Measurements from ENCODE around the gene TRIB2. TPM values are rescaled to one million over a fixed set of nuclear protein-coding genes. Genes with fewer than 3 reads are reported as not detected.
A peak's percentile ranks its signal among the peaks of the same experiment; 100 is the strongest.

TRIB2 gene
- total and polyA plus RNA-seq, 10 donors, result 45.5 to 216 (median 120) TPM

GRCh38 chr2:12774395-12774727, 57.6 kb downstream of the TRIB2 start:
- TF ChIP-seq, protein P1, sequence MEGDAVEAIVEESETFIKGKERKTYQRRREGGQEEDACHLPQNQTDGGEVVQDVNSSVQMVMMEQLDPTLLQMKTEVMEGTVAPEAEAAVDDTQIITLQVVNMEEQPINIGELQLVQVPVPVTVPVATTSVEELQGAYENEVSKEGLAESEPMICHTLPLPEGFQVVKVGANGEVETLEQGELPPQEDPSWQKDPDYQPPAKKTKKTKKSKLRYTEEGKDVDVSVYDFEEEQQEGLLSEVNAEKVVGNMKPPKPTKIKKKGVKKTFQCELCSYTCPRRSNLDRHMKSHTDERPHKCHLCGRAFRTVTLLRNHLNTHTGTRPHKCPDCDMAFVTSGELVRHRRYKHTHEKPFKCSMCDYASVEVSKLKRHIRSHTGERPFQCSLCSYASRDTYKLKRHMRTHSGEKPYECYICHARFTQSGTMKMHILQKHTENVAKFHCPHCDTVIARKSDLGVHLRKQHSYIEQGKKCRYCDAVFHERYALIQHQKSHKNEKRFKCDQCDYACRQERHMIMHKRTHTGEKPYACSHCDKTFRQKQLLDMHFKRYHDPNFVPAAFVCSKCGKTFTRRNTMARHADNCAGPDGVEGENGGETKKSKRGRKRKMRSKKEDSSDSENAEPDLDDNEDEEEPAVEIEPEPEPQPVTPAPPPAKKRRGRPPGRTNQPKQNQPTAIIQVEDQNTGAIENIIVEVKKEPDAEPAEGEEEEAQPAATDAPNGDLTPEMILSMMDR (IDR thresholded peaks at IDR 0.05 in 8 of 11, conservative IDR thresholded peaks at IDR 0.05 in 3 of 11), result no peak
- no peak for TF ChIP-seq POLR2A (IDR thresholded peaks at IDR 0.05)
- H3K4me1 ChIP-seq, result peaks cover 0 to 5% (median 0%) of the 10 kb centered on the region in 6 donors
- WGBS, 5 donors, result 61 to 100% (median 81%) methylated on average over 1 of the region's 1 CpG

DNA sequence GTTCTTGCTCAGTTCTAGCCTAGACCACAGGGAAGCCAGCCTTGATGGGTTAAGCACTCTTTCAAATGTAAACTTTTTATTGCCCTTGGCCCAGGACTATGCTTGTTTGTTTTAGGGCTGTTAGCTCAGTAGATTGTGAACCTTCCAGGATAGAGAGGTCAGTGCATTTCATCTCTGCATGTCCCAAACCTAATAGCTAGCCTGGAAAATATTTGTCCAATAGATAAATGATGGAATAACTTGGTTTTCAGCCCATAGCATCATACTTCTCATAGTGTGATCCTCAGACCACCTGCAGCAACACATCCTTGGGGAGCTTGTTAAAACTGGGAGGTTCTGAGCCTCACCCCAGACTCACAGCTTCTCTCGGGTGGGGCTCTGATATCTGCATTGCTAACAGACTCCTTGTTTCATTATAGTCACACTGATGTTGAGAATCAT, 59.8 kb downstream of the TRIB2 start:
- DNase-seq, result no peak
- H3K9me3 ChIP-seq, result peaks cover 0 to 9% (median 3%) of the 10 kb centered on the region in 8 donors
- TF ChIP-seq, protein P1 (IDR thresholded peaks at IDR 0.05 in 8 of 11, conservative IDR thresholded peaks at IDR 0.05 in 3 of 11), result no peak
- TF ChIP-seq POLR2A (IDR thresholded peaks at IDR 0.05) (no peak), POLR2AphosphoS5 (IDR thresholded peaks at IDR 0.05) (no peak)
- no peaks in the 10 kb centered on the region for H3K27me3 ChIP-seq (replicated peaks in 1 of 7)
- no peaks in the 10 kb centered on the region for H3K36me3 ChIP-seq
- H3K4me1 ChIP-seq, result no peaks in the 10 kb centered on the region
- WGBS, 5 donors, result 60 to 92% (median 81%) methylated on average over 1 of the region's 1 CpG
- H3K4me3 ChIP-seq, result no peak overlapping the region
- no peak overlapping the region for H3K27ac ChIP-seq
- intact Hi-C loops (cut with DNase I; ENCODE audit: low total_unique reads), result no loop called here

More at GRCh38 chr2:12774395-12774727, 57.6 kb downstream of the TRIB2 start:
- Histone ChIP-seq H3K27ac (peak overlapping the region in 1 of 8 donors; percentile 4), H3K4me3 (no peak overlapping the region), H3K27me3 (replicated peaks in 1 of 7) (peaks cover 0 to 6% (median 0%) of the 10 kb centered on the region in 7 donors), H3K9me3 (peaks cover 0 to 9% (median 3%) of the 10 kb centered on the region in 8 donors), H3K36me3 (no peaks in the 10 kb centered on the region)
- intact Hi-C loops (cut with DNase I; ENCODE audit: low total_unique reads), result no loop called here
- DNase-seq, result no peak

DNA sequence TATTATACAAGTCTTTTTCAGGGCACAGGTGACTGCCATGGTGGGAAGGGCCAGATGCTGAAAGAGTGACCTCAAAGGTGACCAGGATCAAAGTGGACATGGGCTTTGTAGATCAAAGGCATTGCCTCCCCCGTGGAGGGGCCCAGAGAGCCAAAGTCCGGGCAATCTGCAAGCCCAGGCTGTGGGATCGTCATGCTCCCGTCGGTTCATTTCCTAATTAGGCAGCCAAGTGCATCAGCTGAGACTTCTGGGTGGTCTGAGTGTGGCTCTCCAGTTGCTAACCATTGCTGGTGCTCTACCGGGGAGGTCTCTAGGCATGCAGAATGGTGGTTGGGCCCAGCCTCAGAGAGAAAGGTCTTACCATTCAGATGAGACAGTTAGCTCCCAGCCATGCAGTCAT, 61.6 kb downstream of the TRIB2 start:
- no peaks in the 10 kb centered on the region for H3K4me1 ChIP-seq
- no peak overlapping the region for H3K4me3 ChIP-seq
- DNase-seq, result no peak
- TF ChIP-seq POLR2AphosphoS5 (IDR thresholded peaks at IDR 0.05) (no peak), POLR2A (IDR thresholded peaks at IDR 0.05) (no peak)
- TF ChIP-seq, protein P1 (IDR thresholded peaks at IDR 0.05 in 8 of 11, conservative IDR thresholded peaks at IDR 0.05 in 3 of 11), result no peak
- 75 to 89% (median 77%) methylated on average over 3 to 6 of the region's 6 CpGs for WGBS, 5 donors
- no peaks in the 10 kb centered on the region for H3K27me3 ChIP-seq (replicated peaks in 1 of 7)
- H3K9me3 ChIP-seq, result peaks cover 0 to 9% (median 3%) of the 10 kb centered on the region in 8 donors
- intact Hi-C loops (cut with DNase I; ENCODE audit: low total_unique reads), result no loop called here
- H3K36me3 ChIP-seq, result no peaks in the 10 kb centered on the region
- no peak overlapping the region for H3K27ac ChIP-seq

GRCh38 chr2:12778811-12779579, 62.3 kb downstream of the TRIB2 start:
- intact Hi-C loops (cut with DNase I; ENCODE audit: low total_unique reads), result no loop called here
- no peak for TF ChIP-seq POLR2A (IDR thresholded peaks at IDR 0.05)
- TF ChIP-seq POLR2AphosphoS5 (IDR thresholded peaks at IDR 0.05), result no peak
- TF ChIP-seq, protein P1 (IDR thresholded peaks at IDR 0.05 in 8 of 11, conservative IDR thresholded peaks at IDR 0.05 in 3 of 11), result no peak

More at GRCh38 chr2:12778811-12779579, 62.3 kb downstream of the TRIB2 start:
- no peak for DNase-seq
- Histone ChIP-seq H3K4me1 (no peaks in the 10 kb centered on the region), H3K27me3 (replicated peaks in 1 of 7) (no peaks in the 10 kb centered on the region), H3K27ac (no peak overlapping the region), H3K4me3 (no peak overlapping the region), H3K36me3 (no peaks in the 10 kb centered on the region), H3K9me3 (peaks cover 0 to 9% (median 3%) of the 10 kb centered on the region in 8 donors)
- 87 to 90% (median 90%) methylated on average over 12 of the region's 12 CpGs for WGBS, 5 donors
